Amygdala (tissue), 56 donors: ENCODE data around the gene POLR1G.
"Not testable (repeated sequence)": the region's sequence is repeated elsewhere in the genome, so short reads cannot be mapped to it uniquely, and the experiment has no call there.

Experiments used
- DNase-seq, 56 donors: peaks; one replicate each; lab custom pipeline; 2025; lab: John Stamatoyannopoulos, UW

POLR1G gene

GRCh38 chr19:45391871-45392665, 14.4 kb upstream of the POLR1G start:
- no peak for DNase-seq

GRCh38 chr19:45395821-45396617, 10.4 kb upstream of the POLR1G start:
- no peak for DNase-seq

GRCh38 chr19:45400192-45400591, 6.3 kb upstream of the POLR1G start:
- no peak for DNase-seq

GRCh38 chr19:45401815-45402214, 4.6 kb upstream of the POLR1G start:
- DNase-seq, result no peak

- peak in 1 of 56 donors; percentile 9 for DNase-seq
Measured at GRCh38 chr19:45402298-45403061, 4.0 kb upstream of the POLR1G start.

GRCh38 chr19:45403272-45403671, 3.2 kb upstream of the POLR1G start:
- no peak for DNase-seq

GRCh38 chr19:45403781-45404556, 2.5 kb upstream of the POLR1G start:
- no peak for DNase-seq

- peak in 26 of 56 donors; percentile 14 to 72 (median 45) for DNase-seq
Measured at GRCh38 chr19:45404557-45405434, 1.6 kb upstream of the POLR1G start, which contains the start of gene PPP1R13L. Gene PPP1R13L, minus strand, starts transcription at chr19:45405069. Its CDS starts 6,751 bp downstream, at chr19:45398318.

GRCh38 chr19:45405435-45406225, 814 bp upstream of the POLR1G start:
- peak in 55 of 56 donors; percentile 37 to 92 (median 80) for DNase-seq

- DNase-seq, result no peak
Measured at GRCh38 chr19:45407091-45407375, 589 bp downstream of the POLR1G start.

- not testable (repeated sequence) for DNase-seq
Measured at GRCh38 chr19:45407585-45407984, 1.1 kb downstream of the POLR1G start.

GRCh38 chr19:45408121-45408520, 1.7 kb downstream of the POLR1G start:
- DNase-seq, result no peak

- peak in 1 of 56 donors; percentile 2 for DNase-seq
Measured at GRCh38 chr19:45408830-45409556, 2.5 kb downstream of the POLR1G start.

- no peak for DNase-seq
Measured at GRCh38 chr19:45409557-45409920, 3.1 kb downstream of the POLR1G start.

- not testable (repeated sequence) for DNase-seq
Measured at GRCh38 chr19:45410330-45410729, 3.9 kb downstream of the POLR1G start.

GRCh38 chr19:45413497-45413896, 7.1 kb downstream of the POLR1G start:
- no peak for DNase-seq

- no peak for DNase-seq
Measured at GRCh38 chr19:45414468-45414867, 8.0 kb downstream of the POLR1G start.

- DNase-seq, result no peak
Measured at GRCh38 chr19:45417151-45417550, 10.7 kb downstream of the POLR1G start.
